H1 (cell line): ENCODE measurements around the gene NUP42. TPM values are rescaled to one million over a fixed set of nuclear protein-coding genes. Genes with fewer than 3 reads are reported as not detected.

ENCODE experiments used
- polyA plus RNA-seq, 7 experiments: library from polyadenylated mRNA; depleted of rRNA in 3 of 7; stranded (reverse) in 5 of 7; unstranded in 2 of 7; fragments of >200 nt in 5 of 7; fragments of 200-250 nt in 2 of 7; gene quantifications; 1 replicate in 5 of 7; 2 replicates in 1 of 7; 4 replicates in 1 of 7; pipeline versions ENCODE4 v1.2.1 to v1.2.3, GENCODE V29; 2011 to 2013; ENCODE audit warnings: missing spikeins in 2 of 7, mixed read lengths in 2 of 7
- total RNA-seq: library from RNA; stranded (reverse); fragmentation: NEBNext Ultra II Directional; extraction: Animal tissue kit (Norgen Biotek cat#: 25700); gene quantifications from 2 replicates; pipeline ENCODE4 v1.2.1, GENCODE V29; 2021

NUP42 gene
- total and polyA plus RNA-seq, 2 of the 8 experiments (the other 6 are each of a cell fraction or from before 2014, with no cell fraction given), result 31.8 to 41.2 TPM

Other genes starting within 250 kb of the NUP42 start
- 142 and 147 TPM in 2 replicates for gene HYCC1, start 167.9 kb upstream of the NUP42 start, total RNA-seq
- 20.2 and 23.8 TPM in 2 replicates for gene HYCC1, start 167.9 kb upstream of the NUP42 start, polyA plus RNA-seq (2011; rRNA removed)
- 111 and 115 TPM in 2 replicates for gene KLHL7, start 76.3 kb upstream of the NUP42 start, total RNA-seq
- gene KLHL7, start 76.3 kb upstream of the NUP42 start, polyA plus RNA-seq (2011; rRNA removed), result 44.2 and 65.3 TPM in 2 replicates
- 0.52 and 1.1 TPM in 2 replicates for gene GPNMB, start 64.7 kb downstream of the NUP42 start, total RNA-seq
- 0.61 and 1.4 TPM in 2 replicates for gene GPNMB, start 64.7 kb downstream of the NUP42 start, polyA plus RNA-seq (2011; rRNA removed)
- 84.0 and 86.8 TPM in 2 replicates for gene MALSU1, start 117.3 kb downstream of the NUP42 start, total RNA-seq
- 72.5 and 73.5 TPM in 2 replicates for gene MALSU1, start 117.3 kb downstream of the NUP42 start, polyA plus RNA-seq (2011; rRNA removed)